GM18861 (cell line): ENCODE results near the gene MSRB1.
"Not testable (repeated sequence)": the region's sequence is repeated elsewhere in the genome, so short reads cannot be mapped to it uniquely, and the experiment has no call there.

Source experiments
- ATAC-seq: cut with Tn5 transposase; IDR thresholded peaks from one replicate; pipeline ENCODE4 v1.9.1; 2021; ENCODE audit not compliant: unreplicated experiment

The MSRB1 gene

GRCh38 chr16:1941162-1942046, 1.6 kb downstream of the MSRB1 start:
- ATAC-seq = no peak

- ATAC-seq = no peak
These were observed 2.5 kb downstream of the MSRB1 start for GRCh38 chr16:1940273-1941161.

- not testable (repeated sequence) for ATAC-seq
These were observed 3.2 kb downstream of the MSRB1 start for GRCh38 chr16:1939833-1940232.

GRCh38 chr16:1938910-1939309, 4.1 kb downstream of the MSRB1 start:
- no peak for ATAC-seq

GRCh38 chr16:1938316-1938715, 4.7 kb downstream of the MSRB1 start:
- no peak for ATAC-seq

- no peak for ATAC-seq
These were observed 6.0 kb downstream of the MSRB1 start for GRCh38 chr16:1936945-1937479.

GRCh38 chr16:1933097-1933661, 9.8 kb downstream of the MSRB1 start:
- no peak for ATAC-seq

GRCh38 chr16:1932050-1933028, 10.7 kb downstream of the MSRB1 start:
- no peak for ATAC-seq

GRCh38 chr16:1930338-1930720, 12.7 kb downstream of the MSRB1 start:
- no peak for ATAC-seq

GRCh38 chr16:1929578-1930337, 13.2 kb downstream of the MSRB1 start:
- peak; percentile 83 for ATAC-seq

GRCh38 chr16:1929105-1929504, 13.9 kb downstream of the MSRB1 start:
- ATAC-seq = peak; percentile 14

- no peak for ATAC-seq
These were observed 16.7 kb downstream of the MSRB1 start for GRCh38 chr16:1926271-1926670.

- no peak for ATAC-seq
These were observed 18.9 kb downstream of the MSRB1 start for GRCh38 chr16:1924095-1924494.

- ATAC-seq = no peak
These were observed 19.5 kb downstream of the MSRB1 start for GRCh38 chr16:1923299-1924034.

- ATAC-seq = no peak
These were observed 20.6 kb downstream of the MSRB1 start for GRCh38 chr16:1922357-1922756.

- no peak for ATAC-seq
These were observed 22.2 kb downstream of the MSRB1 start for GRCh38 chr16:1920727-1921171.

- ATAC-seq = not testable (repeated sequence)
These were observed 22.9 kb downstream of the MSRB1 start for GRCh38 chr16:1920122-1920521.

GRCh38 chr16:1919327-1919998, 23.5 kb downstream of the MSRB1 start:
- ATAC-seq = no peak
